Measurements from ENCODE around the gene CACNB3. TPM values are rescaled to one million over a fixed set of nuclear protein-coding genes. Genes with fewer than 3 reads are reported as not detected.
A peak's percentile ranks its signal among the peaks of the same experiment; 100 is the strongest.

Gene CACNB3
- 7.5 TPM for total RNA-seq (ENCODE audit: insufficient read depth, low replicate concordance)

DNA sequence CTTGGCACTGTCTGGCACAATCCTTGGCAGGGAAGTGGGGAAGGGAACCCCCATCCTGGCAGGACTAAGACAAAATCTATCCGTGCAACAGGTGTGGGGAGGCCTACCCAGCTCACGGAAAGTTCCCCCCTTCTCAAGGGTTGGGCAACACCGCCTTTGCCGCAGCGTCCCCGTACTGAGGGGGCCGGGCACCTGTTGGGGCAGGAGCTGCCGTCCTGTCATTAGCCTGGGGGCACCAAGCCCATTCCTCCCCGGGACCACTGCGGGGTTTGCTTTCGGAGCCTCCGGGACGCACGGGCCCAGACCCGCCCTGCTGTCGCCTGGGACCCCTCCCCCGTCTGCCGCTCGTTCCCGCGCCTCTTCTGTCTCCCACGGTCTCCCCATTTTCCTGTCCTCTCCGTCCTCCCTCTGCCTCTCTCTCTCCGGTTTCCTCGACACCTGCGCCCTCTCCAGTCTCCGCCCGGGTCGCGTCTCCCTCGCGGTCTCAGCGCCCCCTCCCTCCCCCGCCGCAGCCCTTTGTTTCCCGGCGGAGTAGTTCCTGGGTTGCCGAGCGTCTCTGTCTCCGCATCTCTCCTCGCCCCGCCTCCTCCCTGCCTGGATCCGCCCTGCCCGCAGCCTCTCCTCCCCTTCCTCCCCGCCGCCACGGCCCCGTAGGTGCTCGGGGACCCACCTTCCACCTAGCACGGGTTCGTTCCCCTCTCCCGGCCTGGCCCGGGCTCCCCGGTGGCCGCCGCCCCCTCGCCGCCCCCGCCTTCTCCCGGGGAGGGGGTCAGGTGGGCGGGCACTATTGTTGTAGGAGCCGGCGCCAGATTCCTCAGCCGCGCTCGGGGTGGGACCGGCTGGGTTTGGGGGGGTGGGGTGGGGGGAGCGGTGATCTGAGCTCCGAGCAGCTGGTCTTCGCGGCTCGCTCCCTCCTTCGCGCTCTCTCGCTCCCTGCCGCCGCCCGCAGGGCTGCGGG is at the start of gene CACNB3:
Gene CACNB3, plus strand, starts transcription at position 624 of the 958 bp plus-strand sequence. CDS start 434 bp downstream, outside the sequence.
- peak; percentile 73 for DNase-seq (ENCODE audit: low spot score)

DNA sequence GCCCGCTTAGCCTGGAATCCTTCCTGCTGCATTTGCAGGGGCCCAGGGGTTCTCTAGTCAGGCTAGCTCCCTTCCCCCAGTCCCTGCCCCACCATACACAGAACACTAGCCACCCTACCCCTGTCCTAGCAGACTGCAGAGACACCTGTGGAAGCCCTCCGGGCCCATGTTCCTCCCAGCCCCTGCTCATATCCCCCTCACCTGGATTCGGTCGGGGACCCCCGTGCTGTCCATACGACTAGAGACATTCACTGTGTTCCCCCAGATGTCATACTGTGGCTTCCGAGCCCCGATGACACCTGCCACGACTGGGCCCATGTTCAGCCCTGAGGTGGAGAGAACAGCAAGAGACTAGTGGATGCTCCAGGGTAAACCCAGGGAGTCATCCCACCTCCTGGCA is 49.6 kb upstream of the CACNB3 start:
- DNase-seq (ENCODE audit: low spot score) = no peak

DNA sequence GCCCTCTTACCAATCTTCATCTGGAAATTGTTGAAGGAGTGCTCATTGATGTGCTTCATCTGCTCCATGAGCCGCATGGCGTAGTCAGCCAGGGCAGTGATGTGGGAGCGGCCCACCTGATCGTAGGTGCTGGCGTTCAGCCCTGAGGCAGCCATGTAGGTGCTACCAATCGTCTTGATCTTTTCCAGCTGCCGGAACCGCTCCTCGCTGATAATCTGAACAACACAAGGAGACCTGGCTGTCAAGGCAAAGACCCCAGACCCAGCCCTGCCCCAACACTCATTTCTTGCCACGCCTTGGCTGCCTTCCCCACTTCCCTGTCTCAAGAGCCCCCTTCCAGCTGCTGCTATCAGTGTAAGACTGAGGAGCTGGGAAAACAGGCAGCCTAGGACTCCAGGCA is 47.5 kb upstream of the CACNB3 start:
- DNase-seq (ENCODE audit: low spot score) = no peak

DNA sequence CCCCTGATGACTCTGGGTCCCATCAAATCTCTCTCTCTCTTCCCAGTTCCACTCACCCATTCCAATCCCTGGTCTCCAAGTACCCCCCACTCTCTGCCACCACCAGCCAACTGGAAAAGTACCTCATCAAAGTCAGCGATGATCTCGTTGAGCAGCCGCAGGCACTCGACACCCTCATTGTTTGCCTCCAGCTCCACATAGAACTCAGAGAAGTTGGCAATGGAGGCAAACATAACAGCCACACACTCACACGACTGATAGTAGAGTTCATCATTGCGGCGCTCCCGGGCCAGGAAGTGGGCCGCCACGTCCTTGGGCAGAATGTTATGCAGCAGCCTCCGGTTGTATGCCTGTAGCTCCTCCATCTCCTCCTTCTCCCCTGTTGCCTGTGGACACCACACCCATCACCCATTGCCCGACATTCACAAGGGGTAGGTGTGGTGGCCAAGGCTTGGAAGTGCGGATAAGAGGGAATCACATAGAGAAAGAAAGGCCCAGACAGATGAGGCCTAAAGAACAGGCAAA is 46.6 kb upstream of the CACNB3 start:
- no peak for DNase-seq (ENCODE audit: low spot score)

DNA sequence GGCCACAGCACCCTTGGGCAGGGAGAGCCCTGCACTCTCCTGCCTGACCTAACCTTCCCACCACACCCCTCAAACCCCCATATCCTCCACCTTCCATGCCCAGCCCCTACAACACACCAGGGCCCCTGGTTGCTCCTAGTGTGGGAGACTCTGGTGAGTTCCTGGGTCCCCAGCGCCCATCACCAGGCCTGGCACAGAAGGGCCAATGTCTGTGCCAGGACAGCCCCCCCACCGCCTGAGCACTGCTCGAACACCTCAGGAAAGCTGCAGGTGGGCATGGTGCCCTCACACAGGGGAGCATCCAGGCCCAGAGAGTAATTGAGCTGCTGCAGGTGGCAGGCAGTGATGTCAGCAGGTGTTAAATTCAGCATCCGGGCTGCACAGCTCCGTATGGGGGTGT is 44.6 kb upstream of the CACNB3 start:
- no peak for DNase-seq (ENCODE audit: low spot score)

DNA sequence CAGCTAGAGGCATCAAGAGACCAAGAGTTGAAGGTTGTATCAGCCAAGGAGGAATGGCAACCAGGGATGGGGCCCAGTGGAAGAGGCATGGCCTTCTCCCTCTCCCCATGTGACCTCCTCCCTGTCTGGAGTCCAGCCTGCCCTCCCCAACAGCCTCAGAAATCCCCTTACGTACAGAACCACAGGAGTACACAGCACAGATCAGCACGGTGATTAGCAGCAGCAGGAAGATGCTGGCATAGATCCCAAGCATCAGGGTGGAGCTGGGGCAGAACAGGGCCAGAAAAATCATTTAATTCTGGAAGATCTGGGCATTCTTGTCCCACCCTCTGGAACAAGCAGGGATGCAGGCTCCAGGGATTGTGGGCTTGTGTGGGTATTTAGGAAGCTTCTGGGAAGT is 43.8 kb upstream of the CACNB3 start:
- DNase-seq (ENCODE audit: low spot score) = peak; percentile 75

DNA sequence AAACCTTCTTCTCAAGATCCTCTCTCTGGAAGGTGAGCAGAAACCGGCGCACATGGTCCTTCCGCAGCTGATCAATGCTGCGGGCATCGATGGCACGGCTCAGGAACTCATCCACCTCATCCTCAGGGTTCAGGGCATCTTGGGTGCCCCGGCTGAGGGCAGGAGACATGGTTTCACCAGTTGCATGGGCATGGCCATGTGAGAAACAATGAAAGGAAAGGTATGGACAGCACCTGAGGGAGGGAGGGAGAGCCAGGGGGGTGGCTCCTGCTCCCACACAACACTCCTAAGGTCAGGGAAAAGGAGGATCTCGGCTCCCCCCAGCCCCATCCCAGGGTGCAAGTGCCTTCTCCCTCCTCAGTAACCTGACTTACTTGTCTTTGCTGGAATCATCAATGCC is 43.0 kb upstream of the CACNB3 start:
- no peak for DNase-seq (ENCODE audit: low spot score)

DNA sequence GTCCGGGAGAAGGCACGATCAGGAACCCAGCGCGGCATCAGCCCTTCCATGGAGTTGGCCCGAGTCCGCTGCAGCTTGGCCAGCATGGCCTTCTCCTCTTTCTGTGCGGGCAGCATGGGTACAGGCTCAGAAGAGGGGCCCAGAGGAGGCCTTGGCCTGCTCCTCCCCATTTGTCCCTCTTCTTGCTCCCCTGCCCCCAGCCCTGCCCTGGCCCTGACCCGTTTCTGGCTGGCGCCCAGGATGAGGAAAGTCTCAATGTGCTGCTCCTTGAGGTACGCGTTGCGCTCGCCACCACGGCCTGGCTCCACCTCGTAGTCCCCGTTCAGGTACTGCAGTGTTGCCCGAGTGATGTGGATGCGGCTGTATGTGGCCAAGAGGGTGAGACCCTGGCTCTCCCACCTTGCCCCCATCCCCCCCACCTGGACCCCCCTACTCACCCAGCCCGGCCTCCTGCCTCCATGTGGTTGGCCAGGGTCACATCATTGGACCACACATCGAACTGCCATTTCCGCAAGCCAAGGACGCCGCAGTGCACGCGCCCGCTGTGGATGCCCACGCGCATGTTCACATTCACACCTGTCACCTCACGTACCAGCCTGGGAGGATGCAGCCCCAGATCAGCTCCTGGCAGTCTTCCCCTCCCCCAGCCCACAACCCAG is 42.2 kb upstream of the CACNB3 start:
- DNase-seq (ENCODE audit: low spot score) = no peak

DNA sequence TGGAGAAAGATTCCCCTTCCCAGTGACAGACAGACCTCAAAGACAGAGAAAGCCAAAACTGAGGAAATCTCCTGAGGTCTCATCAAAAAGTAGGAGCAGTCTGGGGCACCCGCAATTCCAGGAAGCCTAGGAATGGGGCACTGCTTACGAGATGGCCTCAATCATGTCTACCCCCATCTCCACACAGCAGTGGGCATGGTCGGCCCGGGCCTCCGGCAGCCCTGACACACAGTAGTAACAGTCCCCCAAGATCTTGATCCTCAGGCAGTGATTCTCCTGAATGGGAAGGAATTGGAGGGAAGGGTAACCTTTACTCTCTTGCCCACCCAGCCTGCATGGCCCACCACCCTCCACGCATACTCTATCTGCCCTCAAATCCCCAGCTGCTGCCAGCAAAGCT is 41.3 kb upstream of the CACNB3 start:
- no peak for DNase-seq (ENCODE audit: low spot score)

DNA sequence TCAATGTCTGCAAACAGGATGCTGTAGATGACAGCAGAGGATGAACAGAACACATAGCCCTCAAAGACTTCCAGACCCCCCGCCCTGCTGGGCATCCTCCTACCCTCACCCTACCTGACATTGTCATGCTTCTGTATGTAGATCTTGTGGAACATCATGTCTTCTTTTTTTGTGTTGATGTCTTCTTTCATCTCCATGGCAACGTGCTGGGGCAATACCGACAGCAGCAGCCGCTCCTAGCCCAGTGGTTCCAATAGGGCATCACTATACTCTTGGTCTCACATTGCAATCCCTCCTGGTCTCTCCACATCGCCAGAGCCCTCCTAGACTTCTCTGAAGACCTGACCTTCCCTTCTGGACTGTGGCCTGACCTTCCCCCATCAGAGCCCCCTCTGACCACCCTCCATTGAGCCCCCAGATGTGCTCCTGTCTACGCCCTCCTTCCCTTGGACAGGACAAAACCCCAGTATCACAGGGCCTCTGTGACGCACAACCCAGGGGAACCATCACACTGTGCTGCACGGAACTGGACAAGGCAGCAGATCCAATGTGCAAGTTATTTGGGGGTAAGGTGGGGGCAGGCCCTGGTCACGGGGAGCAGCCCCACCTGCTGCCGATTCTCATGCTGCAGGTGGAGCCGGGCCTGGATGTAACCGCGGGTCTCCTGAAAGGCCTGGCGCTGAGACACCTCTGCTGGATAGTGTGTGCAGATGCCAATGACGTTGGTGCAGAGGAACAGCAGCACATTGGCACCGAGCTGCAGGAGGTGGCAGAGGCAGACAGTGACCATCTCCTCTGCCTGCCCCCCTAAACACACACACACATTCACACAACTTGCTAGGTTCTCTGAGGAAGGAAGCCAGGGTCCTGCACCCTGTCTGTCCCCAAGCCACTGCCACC is 40.5 kb upstream of the CACNB3 start:
- no peak for DNase-seq (ENCODE audit: low spot score)

DNA sequence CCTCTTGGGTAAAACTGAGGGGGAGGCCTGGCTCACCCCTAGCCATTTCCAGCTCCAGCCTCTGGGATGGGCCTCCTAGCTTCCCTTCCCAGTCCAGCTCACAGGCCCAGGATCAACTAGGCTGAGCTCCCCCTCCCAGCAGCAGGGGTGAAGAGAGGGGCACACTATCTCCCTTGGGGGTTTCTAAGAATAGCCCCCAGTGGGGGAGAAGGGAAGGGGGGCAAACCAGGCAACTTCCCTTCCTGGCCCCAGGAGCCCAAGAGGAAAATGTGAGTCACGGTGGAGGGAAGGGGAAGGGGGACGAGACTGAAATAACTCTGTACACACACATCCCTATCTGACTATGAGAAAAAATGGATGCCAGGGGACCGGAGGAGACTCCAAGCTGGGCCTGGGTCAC is 38.4 kb upstream of the CACNB3 start:
- DNase-seq (ENCODE audit: low spot score) = peak; percentile 68

DNA sequence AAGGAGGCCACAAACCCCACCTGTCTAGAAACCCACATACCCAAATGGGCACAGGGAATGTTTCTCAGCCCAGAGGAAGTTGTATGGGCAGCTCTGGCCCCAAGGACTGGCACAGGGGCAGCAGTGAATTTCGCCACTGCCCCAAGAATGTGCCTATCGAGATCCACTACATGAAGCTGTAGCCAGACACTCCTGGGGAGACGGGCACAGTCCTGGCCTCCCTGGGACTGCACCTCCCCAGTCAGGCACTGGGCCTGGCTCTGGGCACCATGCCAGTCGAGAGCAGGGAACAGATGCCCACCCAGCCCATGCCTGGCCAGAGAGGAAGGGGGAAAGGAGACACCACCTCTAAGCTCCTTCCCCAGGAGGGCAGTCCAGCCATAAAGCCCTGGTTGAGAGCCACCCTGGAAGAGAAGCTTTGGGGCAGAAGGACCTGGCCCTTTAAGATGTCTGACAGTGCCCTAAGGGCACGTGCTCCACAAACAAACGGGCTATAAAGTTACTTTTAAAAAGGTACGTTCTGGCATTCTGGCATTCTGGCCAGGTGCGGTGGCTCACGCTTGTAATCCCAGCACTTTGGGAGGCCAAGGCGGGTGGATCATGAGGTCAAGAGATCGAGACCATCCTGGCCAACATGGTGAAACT is 37.8 kb upstream of the CACNB3 start:
- no peak for DNase-seq (ENCODE audit: low spot score)

DNA sequence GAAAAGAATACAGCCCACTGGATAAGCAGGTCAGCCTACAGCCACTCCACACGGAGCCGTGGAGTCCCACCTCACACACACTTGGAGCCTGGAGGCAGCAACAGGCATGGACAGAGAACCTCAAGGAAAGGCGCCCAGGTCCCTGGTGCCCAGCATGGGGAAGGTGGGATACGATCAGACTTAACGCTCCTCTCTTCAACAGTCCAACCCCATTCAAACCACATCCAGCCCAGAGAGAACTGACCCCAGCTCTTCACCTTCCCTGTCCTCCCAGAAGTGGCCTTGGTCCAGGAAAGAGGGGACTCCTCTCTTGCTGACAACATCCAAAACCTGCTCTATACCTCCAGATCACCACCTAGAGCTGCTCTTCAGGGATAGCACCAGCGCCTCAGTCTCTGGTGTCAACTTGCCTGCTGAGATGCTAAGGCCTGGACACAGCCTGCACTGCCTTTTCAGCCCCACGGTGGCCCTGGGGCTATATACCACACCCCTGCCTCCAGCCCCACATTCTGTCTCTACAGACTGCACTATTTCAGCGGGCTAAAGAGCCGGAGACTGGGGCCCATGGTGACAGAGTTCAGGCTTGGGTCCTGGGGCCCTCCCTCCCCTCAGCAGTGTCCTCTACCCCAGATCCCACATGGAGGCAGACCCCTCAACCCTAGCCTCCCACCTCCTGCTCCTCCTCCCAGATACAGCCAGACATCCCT is 36.4 kb upstream of the CACNB3 start:
- DNase-seq (ENCODE audit: low spot score) = no peak

DNA sequence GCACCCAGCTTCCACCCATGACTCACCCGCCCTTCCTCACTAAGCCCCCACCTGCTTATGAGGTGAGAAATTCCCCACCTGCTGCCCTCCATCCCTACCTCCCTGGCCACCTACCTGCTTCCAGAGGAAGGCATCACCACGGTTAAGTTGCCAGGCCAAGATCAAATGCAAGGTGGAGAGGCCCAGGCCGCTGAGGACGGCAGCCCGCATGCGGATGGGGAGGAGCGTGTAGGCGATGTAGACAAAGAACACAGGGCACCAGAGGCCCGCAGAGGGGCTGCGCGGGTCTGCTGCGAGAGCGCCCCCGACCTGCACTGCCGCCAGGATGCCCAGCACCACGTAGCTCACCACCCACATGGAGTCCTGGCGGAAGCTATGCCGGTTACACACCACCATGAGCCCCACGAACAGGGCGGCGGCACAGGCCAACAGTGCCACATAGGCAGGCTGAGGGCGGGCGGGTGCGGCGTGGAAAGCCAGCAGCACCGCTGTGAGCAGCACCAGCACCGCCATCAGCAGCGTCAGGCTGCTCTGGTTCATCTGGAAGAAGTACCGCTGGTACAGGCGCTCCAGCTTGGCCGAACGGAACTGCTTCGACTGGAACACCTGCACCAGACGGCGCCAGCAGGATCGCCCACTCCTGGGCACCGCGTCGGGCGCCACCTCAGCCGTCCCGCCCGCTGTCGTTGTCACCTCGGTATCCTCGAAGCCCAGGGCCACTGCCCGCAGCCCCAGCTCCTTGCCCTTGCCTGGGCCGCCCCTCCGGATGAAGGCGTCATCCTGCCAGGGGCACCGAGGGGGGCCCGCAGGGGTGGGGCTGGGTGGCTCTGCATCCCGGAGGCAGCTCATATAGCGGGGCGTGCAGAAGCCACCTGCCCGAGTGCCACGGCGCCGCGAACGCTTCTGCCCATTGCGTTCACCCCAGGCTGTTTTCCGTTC is 35.6 kb upstream of the CACNB3 start:
- no peak for DNase-seq (ENCODE audit: low spot score)

DNA sequence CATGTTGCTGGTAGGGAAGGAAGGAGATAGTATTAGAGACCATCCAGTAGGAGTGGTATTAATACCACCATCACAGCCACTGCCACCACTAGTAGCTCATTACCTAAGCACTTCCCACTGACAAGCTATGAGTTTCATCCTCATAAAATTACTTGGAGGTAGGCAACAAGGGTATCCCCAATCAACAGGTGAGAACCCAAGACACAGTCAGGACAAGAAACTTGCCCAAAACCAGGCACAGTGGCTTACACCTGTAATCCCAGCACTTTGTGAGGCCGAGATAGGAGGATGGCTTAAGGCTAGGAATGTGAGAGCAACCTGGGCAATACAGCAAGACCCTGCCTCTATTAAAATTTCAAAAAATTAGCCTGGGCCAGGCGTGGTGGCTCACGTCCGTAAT is 34.9 kb upstream of the CACNB3 start:
- DNase-seq (ENCODE audit: low spot score) = no peak

DNA sequence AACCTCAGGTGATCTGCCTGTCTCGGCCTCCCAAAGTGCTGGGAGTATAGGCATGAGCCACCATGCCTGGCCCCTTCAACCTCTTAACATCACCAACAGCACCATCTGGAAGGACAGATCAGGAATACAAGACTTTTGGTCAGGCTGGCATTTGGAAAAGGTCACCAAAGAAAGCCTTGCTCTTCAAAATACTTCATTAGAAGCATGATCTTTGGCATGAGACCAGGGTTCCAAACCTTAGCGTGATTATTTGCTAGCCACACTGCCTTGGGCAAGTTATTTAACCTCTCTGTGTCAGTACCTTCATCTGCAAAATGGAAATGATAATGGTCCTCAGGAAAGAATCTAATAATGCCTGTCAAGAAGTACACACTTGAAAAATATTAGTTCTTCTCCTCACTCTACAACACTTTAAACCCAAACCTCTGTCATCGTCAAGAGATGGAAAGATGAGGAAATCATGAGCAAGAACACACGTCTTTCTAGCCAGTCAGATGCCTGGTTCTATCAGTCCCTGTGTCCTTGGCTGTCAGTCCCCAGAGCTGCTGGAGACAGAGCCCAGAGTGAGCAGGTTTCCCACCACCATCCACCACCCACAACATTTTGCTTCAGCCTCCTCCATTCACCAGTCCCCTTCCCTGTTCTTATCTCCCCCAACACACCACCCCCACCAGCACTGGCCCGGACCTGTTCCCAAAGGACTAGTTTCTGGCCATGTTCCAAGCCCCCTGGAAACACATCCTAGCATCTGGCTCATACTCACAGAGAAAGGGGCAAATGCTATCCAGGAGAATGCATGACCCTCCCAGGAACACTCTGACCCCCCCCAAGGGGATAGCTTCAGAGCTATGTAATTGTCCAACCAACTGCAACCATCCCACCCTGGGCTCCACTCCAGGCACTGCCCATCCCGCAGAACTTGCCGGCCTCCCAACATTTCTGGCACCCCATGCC is 31.4 kb upstream of the CACNB3 start:
- no peak for DNase-seq (ENCODE audit: low spot score)

DNA sequence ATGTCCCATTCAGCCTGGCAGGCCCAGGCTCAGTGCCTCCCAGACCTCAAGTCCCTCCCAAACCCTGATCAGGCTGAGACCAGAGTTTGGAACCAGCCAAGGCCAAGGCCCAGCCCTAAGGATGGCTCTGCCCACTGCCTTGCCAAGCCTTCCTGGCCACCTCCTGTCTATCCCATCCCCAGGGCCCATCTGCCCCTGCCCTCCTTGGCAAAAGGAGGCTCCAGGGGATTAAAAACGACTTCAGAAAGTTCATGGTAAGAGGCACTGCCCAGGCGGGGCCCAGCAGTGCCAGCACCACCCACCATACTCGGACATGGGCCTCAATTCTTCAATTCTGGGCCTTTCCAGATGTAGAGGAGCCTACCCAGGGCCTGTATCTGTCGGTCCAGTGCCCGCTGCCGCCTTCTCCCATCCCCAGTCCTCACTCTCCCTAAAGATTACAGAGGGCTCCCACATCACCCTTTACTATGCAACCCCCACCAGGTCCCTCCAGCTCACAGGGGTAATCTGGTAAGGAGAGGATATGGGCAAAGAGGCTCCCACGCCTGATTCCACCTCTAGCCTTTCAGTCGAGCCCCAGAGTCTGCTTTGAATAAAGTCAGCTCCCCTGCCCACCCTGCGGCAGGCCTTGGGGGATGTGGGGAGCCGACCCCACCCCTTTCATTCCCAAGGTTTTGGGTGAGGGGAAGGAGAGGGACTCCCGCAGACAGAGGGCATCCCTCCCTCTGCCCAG is 30.3 kb upstream of the CACNB3 start:
- no peak for DNase-seq (ENCODE audit: low spot score)

DNA sequence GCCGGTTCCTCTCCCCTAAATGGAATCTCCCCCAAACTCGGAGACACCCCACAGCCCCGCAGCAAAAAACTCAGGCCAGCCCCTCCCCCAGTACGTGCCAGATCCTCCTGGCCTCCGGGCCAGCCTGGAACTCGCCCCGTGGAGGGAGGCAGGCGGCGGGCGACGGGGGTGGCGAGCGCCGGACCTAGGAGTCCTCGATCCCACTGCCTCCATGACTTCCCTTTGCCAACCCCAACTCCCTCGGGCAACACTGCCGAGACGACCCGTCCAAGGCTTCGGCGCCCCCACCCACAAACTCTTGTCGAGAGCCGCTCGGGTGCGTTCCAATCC is 29.8 kb upstream of the CACNB3 start:
- DNase-seq (ENCODE audit: low spot score) = no peak
